Spleen (tissue), 11 donors: ENCODE measurements around the gene SPTLC1. TPM values are rescaled to one million over a fixed set of nuclear protein-coding genes. Genes with fewer than 3 reads are reported as not detected.
A peak's percentile ranks its signal among the peaks of the same experiment; 100 is the strongest.

Experiments used
- DNase-seq: peaks from one replicate; pipeline ENCODE4 v3.0.0-alpha.2; 2020
- H3K27ac ChIP-seq, 8 donors: fragments of 200-600 bp; sonication (generic) in 7 of 8; 1 replicate in 4 of 8; 2 replicates in 4 of 8; pipeline versions ENCODE4 v1.5.0 to v1.8.0; 2016 to 2021; ENCODE audit warnings: inconsistent platforms in 4 of 8, mild to moderate bottlenecking in 4 of 8, moderate library complexity in 1 of 8
- H3K27me3 ChIP-seq, 7 donors: fragments of 200-600 bp; sonication (generic) in 6 of 7; replicated peaks in 1 of 7; 1 replicate in 4 of 7; 2 replicates in 3 of 7; pipeline versions ENCODE4 v1.5.0 to v1.8.0; 2016 to 2021; ENCODE audit warnings: inconsistent platforms in 3 of 7, mild to moderate bottlenecking in 1 of 7
- H3K36me3 ChIP-seq, 6 donors: fragments of 200-600 bp; sonication (generic) in 5 of 6; 1 replicate in 4 of 6; 2 replicates in 2 of 6; pipeline versions ENCODE4 v1.5.0 to v1.8.0; 2016 to 2021; ENCODE audit warnings: inconsistent platforms in 2 of 6
- H3K4me1 ChIP-seq, 6 donors: fragments of 200-600 bp; sonication (generic) in 5 of 6; 1 replicate in 3 of 6; 2 replicates in 3 of 6; pipeline versions ENCODE4 v1.5.0 to v1.8.0; 2016 to 2021; ENCODE audit warnings: inconsistent platforms in 3 of 6
- H3K4me3 ChIP-seq, 8 donors: fragments of 200-600 bp; sonication (generic) in 7 of 8; 1 replicate in 4 of 8; 2 replicates in 4 of 8; pipeline versions ENCODE4 v1.5.0 to v1.8.0; 2016 to 2021; ENCODE audit warnings: inconsistent platforms in 4 of 8, mild to moderate bottlenecking in 4 of 8, moderate library complexity in 2 of 8
- H3K9me3 ChIP-seq, 8 donors: fragments of 200-600 bp; sonication (generic) in 7 of 8; 1 replicate in 4 of 8; 2 replicates in 4 of 8; pipeline versions ENCODE4 v1.5.0 to v1.8.0; 2016 to 2021; ENCODE audit warnings: inconsistent platforms in 4 of 8
- POLR2A ChIP-seq, 3 donors: fragments of 450-650 bp; IDR thresholded peaks; one replicate each; pipeline ENCODE4 v1.5.1; 2017; ENCODE audit warnings: antibody characterized with exemption in 3 of 3, mild to moderate bottlenecking in 1 of 3
- POLR2AphosphoS5 ChIP-seq, 3 donors: sonication (generic); formaldehyde crosslinking; IDR thresholded peaks; one replicate each; pipeline ENCODE4 v1.5.1; 2017; ENCODE audit warnings: antibody characterized with exemption in 3 of 3
- WGBS, 5 donors: extraction: QIAGEN DNeasy Blood & Tissue Kit in 3 of 5; methylation state at CpG; one replicate each; pipeline versions ENCODE4 v1.1.5 to v1.1.7; 2013 to 2018; 5-methylcytosine and 5-hydroxymethylcytosine counted together
- intact Hi-C: fragments of 100-400 bp; cut with DNase I; formaldehyde crosslinking; loops from one replicate; pipeline ENCODE4 v1.15.0; 2023; ENCODE audit warnings: low total_unique reads
- polyA plus RNA-seq, 3 donors: library from polyadenylated mRNA; stranded (reverse); fragments of 200-250 nt; gene quantifications; one replicate each; pipeline ENCODE4 v1.2.1, GENCODE V29; 2013
- total RNA-seq, 7 donors: library from RNA; depleted of rRNA in 3 of 7; stranded (reverse); fragments of >200 nt in 3 of 7; fragmentation: NEBNext Ultra II Directional in 4 of 7; extraction: Animal tissue kit (Norgen Biotek cat#: 25700) in 4 of 7; gene quantifications; one replicate each; pipeline versions ENCODE4 v1.1.0 to v1.2.1, GENCODE V29; 2016 to 2021
- TF ChIP-seq, protein P1 (sequence below), 11 experiments: fragments of 200-600 bp in 7 of 11; fragments of 450-650 bp in 4 of 11; sonication (generic) in 4 of 11; IDR thresholded peaks in 8 of 11; conservative IDR thresholded peaks in 3 of 11; 1 replicate in 7 of 11; 2 replicates in 4 of 11; pipeline versions ENCODE4 v1.4.0 to v1.8.0; 2016 to 2021; ENCODE audit warnings: antibody characterized with exemption in 11 of 11, inconsistent platforms in 4 of 11, mild to moderate bottlenecking in 1 of 11
- donor health status: healthy with polysubstance abuse.
- donor health status: DM: no; HTN: no; CAD: no; lungs with moderate emphysema.
- donor health status: DM: no; HTN: no; CAD: no.
- donor health status: Bipolar disorder and iron deficiency.
- donor health status: healthy.
- donor health status: DM: no; HTN: no; CAD: no.
- donor health status: DM: yes; HTN: yes; CAD: no.

The SPTLC1 gene
- total and polyA plus RNA-seq, 10 donors, result 15.9 to 75.1 (median 58.4) TPM

DNA sequence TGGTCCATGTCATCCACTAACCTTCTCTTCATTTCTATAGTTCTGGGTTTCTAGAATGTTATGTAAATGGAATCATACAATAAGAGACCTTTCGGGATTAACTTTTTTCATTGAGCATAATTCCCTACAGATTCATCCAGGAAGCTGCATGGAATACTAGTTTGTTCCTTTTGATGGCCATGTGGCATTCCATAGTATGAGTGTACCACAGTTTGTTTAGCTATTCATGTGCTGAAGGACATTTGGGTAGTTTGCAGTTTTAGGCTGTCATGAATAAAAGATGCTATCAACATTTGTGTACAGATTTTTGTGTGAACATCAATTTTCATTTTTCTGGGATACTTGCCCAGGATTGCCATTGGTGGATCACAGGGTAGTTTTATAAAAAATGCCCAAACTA is 6.8 kb upstream of the SPTLC1 start:
- intact Hi-C loops, result no loop called here
- Histone ChIP-seq H3K9me3 (peaks cover 0 to 3% (median 0%) of the 10 kb centered on the region in 8 donors), H3K4me3 (no peak overlapping the region), H3K4me1 (no peaks in the 10 kb centered on the region), H3K27ac (no peak overlapping the region), H3K27me3 (peaks cover 0 to 5% (median 0%) of the 10 kb centered on the region in 7 donors), H3K36me3 (no peaks in the 10 kb centered on the region)
- no peak for TF ChIP-seq POLR2AphosphoS5 (IDR thresholded peaks at IDR 0.05)
- no peak for TF ChIP-seq POLR2A (IDR thresholded peaks at IDR 0.05)
- TF ChIP-seq, protein P1, sequence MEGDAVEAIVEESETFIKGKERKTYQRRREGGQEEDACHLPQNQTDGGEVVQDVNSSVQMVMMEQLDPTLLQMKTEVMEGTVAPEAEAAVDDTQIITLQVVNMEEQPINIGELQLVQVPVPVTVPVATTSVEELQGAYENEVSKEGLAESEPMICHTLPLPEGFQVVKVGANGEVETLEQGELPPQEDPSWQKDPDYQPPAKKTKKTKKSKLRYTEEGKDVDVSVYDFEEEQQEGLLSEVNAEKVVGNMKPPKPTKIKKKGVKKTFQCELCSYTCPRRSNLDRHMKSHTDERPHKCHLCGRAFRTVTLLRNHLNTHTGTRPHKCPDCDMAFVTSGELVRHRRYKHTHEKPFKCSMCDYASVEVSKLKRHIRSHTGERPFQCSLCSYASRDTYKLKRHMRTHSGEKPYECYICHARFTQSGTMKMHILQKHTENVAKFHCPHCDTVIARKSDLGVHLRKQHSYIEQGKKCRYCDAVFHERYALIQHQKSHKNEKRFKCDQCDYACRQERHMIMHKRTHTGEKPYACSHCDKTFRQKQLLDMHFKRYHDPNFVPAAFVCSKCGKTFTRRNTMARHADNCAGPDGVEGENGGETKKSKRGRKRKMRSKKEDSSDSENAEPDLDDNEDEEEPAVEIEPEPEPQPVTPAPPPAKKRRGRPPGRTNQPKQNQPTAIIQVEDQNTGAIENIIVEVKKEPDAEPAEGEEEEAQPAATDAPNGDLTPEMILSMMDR (IDR thresholded peaks at IDR 0.05 in 8 of 11, conservative IDR thresholded peaks at IDR 0.05 in 3 of 11), result no peak
- no peak for DNase-seq
- WGBS, 5 donors, result 78 to 97% (median 90%) methylated on average over 1 of the region's 1 CpG

DNA sequence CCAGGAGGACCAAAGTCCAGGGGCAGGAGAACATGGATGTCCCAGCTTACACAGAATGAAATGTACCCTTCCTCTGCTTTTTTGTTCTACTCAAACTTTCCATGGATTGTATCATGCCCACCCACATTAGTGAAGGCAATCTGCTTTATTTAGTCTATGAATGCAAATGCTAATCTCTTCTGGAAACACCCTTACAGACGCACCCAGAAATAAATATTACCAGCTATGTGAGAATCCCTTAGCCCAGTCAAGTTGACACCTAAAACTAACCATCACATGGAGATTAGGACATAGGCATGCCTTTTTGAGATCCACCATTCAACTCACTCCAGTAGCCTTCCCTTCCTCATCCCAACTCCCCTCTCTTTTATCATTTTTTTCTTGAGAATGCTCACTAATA is 6.1 kb upstream of the SPTLC1 start:
- Histone ChIP-seq H3K9me3 (peaks cover 0 to 3% (median 0%) of the 10 kb centered on the region in 8 donors), H3K36me3 (no peaks in the 10 kb centered on the region), H3K27me3 (peaks cover 0 to 5% (median 0%) of the 10 kb centered on the region in 7 donors), H3K4me1 (peaks cover 0 to 3% (median 0%) of the 10 kb centered on the region in 6 donors), H3K4me3 (no peak overlapping the region), H3K27ac (peak overlapping the region in 1 of 8 donors; percentile 90)
- intact Hi-C loops, result no loop called here
- DNase-seq, result no peak
- no peak for TF ChIP-seq POLR2A (IDR thresholded peaks at IDR 0.05)
- no peak for TF ChIP-seq POLR2AphosphoS5 (IDR thresholded peaks at IDR 0.05)
- TF ChIP-seq, protein P1 (IDR thresholded peaks at IDR 0.05 in 8 of 11, conservative IDR thresholded peaks at IDR 0.05 in 3 of 11), result no peak
- 74 to 97% (median 87%) methylated on average over 1 of the region's 1 CpG for WGBS, 5 donors

DNA sequence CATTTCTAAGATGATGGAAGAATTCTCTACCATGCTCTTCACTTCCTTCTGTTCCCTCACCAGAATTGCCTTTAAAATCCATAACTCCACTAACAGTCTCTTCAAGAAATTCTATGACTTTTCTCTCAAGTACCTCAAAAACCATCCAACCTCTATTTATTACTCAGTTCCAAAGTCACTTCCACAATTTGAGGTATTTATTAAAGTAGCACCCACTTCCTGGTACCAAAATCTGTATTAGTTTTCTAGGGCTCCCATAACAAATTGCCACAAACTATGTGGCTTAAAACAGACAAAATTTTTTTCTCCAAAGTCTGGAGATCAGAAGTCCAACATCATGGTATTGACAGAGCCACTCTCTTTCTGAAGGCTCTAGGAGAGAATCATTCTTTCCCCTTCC is 4.9 kb upstream of the SPTLC1 start:
- Histone ChIP-seq H3K4me1 (peaks cover 0 to 10% (median 5%) of the 10 kb centered on the region in 6 donors), H3K27me3 (peaks cover 0 to 5% (median 0%) of the 10 kb centered on the region in 7 donors), H3K36me3 (no peaks in the 10 kb centered on the region), H3K4me3 (peak overlapping the region in 1 of 8 donors; percentile 22), H3K9me3 (peaks cover 0 to 3% (median 0%) of the 10 kb centered on the region in 8 donors), H3K27ac (peak overlapping the region in 7 of 8 donors; percentile 5 to 90 (median 77))
- intact Hi-C loops, result no loop called here
- TF ChIP-seq POLR2A (IDR thresholded peaks at IDR 0.05) (no peak), POLR2AphosphoS5 (IDR thresholded peaks at IDR 0.05) (no peak)
- TF ChIP-seq, protein P1 (IDR thresholded peaks at IDR 0.05 in 8 of 11, conservative IDR thresholded peaks at IDR 0.05 in 3 of 11), result no peak
- no peak for DNase-seq

DNA sequence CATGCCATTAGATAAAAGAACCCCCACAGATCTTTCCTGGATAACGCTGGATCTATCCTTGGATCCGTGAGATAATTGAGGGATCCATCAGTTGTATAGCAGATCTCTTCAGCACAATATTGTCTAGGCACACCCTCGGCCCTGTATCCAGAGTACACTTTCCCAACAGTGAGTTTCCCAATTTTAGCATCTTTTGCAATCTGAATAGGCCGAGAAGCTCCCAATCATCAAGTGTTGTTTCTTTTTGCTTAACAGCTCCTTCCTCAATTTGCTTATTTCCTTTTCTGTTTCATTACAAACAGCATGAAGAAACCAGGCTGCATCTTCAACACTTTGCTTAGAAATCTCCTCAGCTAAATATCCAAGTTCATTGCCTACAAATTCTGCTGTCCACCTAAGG is 4.4 kb upstream of the SPTLC1 start:
- Histone ChIP-seq H3K9me3 (peaks cover 0 to 3% (median 0%) of the 10 kb centered on the region in 8 donors), H3K36me3 (no peaks in the 10 kb centered on the region), H3K4me3 (peak overlapping the region in 1 of 8 donors; percentile 22), H3K4me1 (peaks cover 0 to 13% (median 7%) of the 10 kb centered on the region in 6 donors), H3K27ac (peak overlapping the region in 7 of 8 donors; percentile 5 to 90 (median 77)), H3K27me3 (peaks cover 0 to 5% (median 0%) of the 10 kb centered on the region in 7 donors)
- WGBS, 5 donors, result 55 to 72% (median 59%) methylated on average over 4 of the region's 4 CpGs
- intact Hi-C loops, result no loop called here
- no peak for DNase-seq
- TF ChIP-seq, protein P1 (IDR thresholded peaks at IDR 0.05 in 8 of 11, conservative IDR thresholded peaks at IDR 0.05 in 3 of 11), result no peak
- no peak for TF ChIP-seq POLR2A (IDR thresholded peaks at IDR 0.05)
- no peak for TF ChIP-seq POLR2AphosphoS5 (IDR thresholded peaks at IDR 0.05)
